ENCODE results near the gene CLVS2.

CLVS2 gene

DNA sequence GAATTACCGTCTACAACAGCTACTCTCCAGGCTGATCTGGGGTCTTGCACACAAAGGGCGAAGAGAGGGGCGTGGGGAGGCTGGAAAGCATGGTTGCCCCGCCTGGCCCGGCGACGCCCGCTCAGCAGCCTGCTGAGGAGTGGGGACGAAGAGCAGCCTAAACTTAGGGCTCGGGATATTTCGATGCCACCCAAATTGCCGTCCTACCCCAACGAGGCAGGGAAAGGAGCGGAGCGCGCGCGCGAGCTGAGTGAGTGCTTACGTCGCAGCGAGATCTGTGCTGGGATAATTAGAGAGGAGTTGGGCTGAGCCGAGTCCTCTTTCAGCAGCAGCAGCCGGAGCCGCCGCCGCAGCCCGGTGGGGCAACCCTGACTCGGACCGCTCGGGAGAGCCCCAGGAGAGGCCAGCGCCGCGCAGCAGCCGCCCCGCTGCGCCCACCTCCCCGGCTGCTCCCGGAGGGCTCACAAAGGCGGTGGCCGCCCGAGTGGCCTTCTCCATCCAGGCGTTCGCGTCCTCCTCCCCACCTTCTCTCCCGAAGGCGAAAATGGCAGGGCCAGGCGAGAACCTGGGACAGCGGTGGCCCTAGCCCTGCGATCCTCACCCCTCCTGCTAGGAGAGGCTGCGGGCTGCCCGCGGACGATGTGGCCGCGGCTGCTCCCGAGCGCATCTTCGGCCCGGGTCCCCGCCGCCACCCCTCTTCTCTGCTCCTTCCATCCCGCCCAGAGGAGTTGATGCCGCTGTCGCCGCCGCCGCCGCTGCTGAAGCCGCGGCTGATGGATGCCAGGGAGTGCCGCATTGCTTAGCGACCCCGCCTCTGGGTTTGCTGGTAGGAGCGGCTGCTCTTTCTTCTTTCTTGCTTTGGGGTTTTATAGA is at the start of gene CLVS2:
Gene CLVS2 (plus strand): TSS at position 315 of the 873 bp plus-strand sequence. CDS start 1,543 bp downstream, outside the sequence.
- no peak for DNase-seq

DNA sequence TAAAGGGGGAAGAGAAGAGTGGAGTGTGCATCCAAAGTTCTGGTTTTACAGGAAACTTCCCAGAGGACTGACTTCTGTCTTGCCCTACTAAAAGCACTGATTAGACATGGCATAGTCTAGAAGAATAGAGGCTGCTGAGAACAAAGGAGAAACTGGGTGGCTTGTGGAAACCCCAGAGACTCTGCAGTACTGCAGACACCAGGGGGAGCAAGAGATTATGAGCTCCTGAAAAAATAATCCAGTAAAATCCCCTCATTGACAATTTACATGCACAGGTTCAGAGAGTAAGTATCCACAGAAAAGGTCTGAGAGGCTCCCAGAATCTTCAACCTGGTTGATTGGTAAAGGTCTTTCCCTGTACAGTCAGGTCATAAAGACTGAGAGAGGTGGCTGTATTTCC is 48.7 kb upstream of the CLVS2 start:
- no peak for DNase-seq

GRCh38 chr6:122953766-122954165 is 42.3 kb upstream of the CLVS2 start:
- DNase-seq: no peak

- no peak for DNase-seq
Observed at GRCh38 chr6:122956376-122956775, 39.7 kb upstream of the CLVS2 start.

DNA sequence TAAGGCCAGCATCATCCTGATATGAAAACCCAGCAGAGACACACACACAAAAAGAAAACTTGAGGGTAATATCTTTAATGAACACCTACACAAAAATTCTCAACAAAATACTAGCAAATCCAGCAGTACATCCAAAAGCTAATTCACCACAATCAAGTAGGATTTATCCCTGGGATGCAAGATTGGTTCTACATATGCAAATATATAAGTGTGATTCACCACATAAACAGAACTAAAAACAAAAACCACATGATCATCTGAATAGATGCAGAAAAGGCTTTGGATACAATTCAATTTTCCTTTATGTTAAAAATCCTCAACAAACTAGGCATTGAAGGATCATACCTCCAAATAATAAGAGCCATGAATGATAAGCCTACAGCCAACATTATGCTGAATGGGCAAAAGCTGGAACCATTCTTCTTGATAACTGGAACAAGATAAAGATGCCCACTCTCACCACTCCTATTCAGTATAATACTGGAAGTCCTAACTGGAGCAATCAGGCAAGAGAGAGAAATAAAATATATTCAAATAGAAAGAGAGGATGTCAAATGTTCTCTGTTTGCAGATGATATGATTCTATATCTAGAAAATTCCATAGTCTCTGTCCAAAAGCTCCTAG is 33.9 kb upstream of the CLVS2 start:
- no peak for DNase-seq

GRCh38 chr6:122969999-122970533 is 26.0 kb upstream of the CLVS2 start:
- no peak for DNase-seq

DNA sequence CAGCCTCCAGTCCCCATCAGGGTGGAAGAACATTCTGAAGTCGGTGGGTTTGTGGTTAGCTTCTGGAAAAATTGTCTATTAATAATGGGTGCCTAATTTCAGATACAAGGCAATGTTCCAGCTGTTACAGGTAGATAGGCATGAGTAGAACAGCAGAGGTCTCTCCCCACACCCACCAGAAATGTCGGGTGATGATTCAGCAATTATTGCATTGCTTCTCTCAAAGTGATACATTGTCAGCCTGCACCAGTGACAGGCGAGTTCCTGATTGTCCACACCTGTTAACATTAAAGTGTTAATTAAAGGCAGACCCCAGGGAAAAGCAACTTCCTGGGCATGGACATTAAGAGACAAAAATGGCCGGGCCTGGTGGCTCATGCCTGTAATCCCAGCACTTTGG is 18.9 kb upstream of the CLVS2 start:
- no peak for DNase-seq

GRCh38 chr6:122984393-122984792 is 11.6 kb upstream of the CLVS2 start:
- no peak for DNase-seq

GRCh38 chr6:122994256-122994655 is 1.8 kb upstream of the CLVS2 start:
- no peak for DNase-seq

GRCh38 chr6:122996794-122997505 is 915 bp downstream of the CLVS2 start:
- no peak for DNase-seq

DNA sequence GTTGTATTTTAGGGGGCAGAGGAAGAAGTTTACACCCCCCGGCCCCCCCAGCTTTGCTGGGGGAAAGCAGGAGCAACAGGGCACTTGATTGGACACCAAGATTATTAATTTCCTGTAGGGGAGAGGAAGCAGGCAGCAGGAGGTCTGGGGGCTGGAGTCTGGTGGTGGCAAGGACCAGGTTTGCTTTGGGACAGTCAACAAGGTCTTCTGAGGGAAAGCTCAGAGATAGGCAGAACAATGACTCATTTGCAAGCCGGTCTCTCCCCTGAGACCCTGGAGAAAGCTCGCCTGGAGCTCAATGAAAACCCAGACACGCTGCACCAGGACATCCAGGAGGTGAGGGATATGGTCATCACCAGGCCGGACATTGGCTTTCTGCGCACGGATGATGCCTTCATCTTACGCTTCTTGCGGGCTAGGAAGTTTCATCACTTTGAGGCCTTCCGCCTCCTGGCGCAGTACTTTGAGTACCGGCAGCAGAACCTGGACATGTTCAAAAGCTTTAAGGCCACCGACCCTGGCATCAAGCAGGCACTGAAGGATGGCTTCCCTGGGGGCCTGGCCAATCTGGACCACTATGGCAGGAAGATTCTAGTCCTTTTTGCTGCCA is 1.6 kb downstream of the CLVS2 start:
- DNase-seq: no peak

DNA sequence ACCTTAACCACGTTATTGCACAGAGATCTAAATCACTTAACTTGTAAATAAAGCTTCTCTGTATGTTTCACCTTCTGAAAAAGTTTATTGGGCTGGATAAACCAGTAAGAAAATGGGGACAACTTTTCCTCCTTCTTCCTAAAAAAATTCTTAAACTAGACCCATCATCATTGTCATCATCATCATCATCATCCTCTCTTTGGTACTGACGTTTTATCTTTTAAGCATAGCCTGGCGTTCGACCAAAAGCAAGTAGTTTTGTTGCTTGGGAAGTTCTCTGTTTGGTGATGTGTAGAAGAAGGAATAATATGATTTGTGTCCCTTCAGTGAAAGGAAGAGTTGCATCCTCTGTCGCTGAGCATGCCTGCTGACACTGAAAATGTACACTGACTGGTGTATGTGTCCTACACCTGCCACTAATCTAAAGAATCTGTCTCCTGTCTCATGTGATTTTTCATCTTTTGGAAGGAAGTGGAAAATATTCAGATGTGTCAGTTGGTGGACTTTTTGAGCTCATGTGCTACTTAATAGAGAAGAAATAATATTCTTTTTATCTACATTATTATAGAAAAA is 2.5 kb downstream of the CLVS2 start:
- DNase-seq: no peak

DNA sequence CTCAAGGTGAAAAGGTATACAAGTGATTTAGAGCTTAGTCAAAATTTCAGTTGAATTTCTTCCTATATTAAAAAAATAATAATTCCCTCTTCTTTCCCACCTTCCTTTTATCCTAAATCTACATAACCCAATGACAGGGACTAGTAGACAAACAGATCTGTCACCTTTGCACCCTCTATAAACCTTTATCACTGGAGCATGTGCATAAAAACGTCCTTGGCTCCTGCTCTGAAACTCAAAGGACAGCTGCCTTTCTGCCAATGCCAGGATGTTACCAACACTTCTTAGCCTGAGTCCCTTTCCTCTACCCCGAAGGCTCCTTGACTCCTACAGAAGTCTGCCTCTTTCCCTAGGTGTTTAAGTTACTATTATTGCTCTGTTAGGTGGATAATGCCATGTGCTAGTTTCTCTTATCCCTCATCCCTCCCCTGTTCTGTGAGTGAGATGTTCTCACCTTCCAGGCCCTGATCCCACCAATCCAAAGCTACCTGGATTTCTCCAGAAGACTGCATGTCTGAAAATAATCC is 4.3 kb downstream of the CLVS2 start:
- no peak for DNase-seq

GRCh38 chr6:123001540-123001939 is 5.5 kb downstream of the CLVS2 start:
- DNase-seq: no peak

DNA sequence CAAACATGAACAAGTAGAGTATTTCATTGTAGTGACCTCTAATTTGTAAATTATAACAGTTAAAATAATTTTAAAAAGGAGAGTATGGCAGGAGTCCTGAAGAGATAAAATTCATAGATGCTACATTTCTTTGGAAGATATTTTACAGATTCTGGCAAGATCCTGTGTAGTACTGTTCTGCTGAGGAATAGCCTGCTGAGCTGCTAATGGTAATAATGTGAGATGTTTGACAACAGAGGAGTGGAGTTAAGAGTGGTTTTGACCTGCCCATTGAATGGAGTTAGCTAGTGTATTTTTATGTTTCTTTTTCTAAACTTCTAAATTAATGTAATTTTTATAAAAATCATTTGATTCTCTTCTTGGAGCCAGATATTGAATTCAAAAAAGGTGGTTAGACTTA is 11.8 kb downstream of the CLVS2 start:
- no peak for DNase-seq

DNA sequence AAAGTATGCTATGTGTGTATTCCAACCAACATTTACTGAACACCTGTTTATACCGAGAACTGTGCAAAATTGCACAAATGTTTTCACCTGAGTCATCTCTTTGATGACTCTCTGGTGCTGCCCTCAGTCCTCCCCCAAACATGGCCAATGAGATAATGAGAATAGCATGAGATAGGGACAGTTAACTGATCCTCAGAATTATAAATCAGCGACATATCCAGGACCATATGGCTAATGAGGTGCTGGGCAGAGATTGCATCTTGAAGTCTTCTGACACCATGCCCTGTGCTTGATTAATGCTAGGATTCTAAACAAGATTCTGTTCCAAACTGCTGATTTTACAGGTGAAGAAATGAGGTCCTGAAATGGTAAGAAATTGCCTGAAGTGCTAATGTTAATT is 13.0 kb downstream of the CLVS2 start:
- DNase-seq: no peak

DNA sequence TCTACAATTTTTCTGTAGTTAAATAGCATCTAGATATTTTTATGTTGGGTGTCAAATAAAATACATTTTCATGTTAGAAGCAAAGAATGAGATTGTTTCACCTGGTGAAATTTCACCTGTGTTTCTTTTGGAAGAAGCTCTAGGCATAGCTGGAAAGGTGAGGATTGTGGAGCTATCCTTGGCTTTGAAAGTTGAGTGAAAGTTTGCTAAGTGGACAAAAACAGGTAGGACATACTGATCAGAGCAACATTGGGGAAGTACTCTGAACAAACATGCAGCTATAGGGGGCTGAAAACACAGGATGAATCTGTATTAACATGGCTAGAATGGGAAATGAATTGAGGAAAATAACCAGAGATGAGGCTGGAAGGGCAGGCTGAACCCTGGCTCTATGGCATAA is 18.8 kb downstream of the CLVS2 start:
- DNase-seq: no peak

DNA sequence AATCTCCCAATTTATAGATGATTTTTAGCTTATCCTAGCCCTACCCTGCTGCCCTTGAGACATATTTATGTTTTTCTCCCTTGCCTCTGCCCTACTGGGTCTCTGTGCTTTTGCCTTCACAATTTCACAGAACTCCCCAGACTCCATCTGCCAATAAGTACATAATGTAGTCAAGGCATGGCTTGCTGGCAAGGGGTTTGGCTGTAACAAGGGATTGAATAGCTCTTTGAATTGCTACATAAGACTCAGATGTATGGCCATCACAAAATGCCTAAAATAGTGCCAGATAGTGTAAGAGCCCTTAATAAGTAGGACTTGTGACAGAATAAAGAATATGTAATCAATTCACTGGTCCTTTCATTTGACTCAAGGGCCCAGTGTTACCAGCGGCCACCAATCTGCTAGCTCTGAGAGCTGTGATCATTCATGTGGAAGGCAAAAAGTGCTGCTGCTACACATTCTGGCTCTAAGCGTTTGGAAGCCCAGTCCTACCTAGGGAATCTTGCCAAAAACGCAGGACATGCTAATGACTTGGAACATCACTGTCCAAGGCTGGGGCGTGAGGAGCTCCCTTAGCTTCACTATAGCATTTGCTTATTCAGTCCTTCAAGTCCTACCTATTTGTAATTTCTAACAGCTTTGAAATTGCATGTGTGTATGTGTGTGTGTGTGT is 20.5 kb downstream of the CLVS2 start:
- no peak for DNase-seq

- no peak for DNase-seq
Observed at GRCh38 chr6:123017104-123017682, 21.2 kb downstream of the CLVS2 start.

- no peak for DNase-seq
Observed at GRCh38 chr6:123022975-123023374, 26.9 kb downstream of the CLVS2 start.

DNA sequence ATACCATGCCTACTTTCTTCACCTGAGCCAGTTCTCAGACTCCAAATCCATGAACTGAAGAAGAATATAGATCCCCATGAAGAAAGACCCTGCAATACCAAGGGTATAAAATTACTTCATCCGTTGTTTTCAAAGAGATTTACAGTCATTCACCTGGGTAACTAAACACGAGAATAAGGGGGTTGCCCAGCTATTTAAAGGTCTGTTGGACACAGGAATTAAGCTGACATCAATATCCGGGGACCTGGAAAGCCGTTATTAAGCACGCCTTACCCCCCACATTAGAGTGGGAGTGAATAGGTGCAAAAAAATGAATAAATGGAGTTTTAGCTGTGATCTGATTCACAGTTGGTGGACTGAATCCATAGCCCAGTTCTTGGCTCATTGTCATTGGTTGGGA is 28.9 kb downstream of the CLVS2 start:
- DNase-seq: no peak

DNA sequence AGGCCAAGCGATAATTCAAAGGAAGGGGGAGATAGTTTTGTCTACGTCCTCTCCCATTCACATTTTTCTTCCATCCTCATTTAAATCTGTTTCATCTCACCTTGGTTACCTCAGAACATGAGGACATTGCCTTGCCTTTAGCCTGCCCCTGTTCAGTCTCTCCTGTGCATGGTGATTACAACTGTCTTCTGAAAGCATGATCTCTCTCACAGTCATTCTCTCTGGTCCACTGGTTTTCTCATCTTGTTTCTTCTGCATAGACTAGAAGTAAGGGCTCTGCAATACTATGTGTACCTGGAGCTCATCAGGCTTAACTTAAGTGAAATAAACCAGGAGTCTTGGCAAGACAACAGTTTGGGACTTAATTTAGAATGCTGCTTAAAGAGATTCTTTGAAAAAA is 31.4 kb downstream of the CLVS2 start:
- no peak for DNase-seq
